GM23248 (cell line): ENCODE data around the gene GLG1. TPM values are rescaled to one million over a fixed set of nuclear protein-coding genes. Genes with fewer than 3 reads are reported as not detected.
"Not testable (repeated sequence)": the region's sequence is repeated elsewhere in the genome, so short reads cannot be mapped to it uniquely, and the experiment has no call there.

Source experiments
- DNase-seq: peaks from one replicate; pipeline ENCODE4 v3.0.0-alpha.2; 2015
- H2AFZ ChIP-seq: fragments of 200-600 bp; sonication (generic); 2 replicates; pipeline ENCODE4 v1.6.1; 2016; ENCODE audit warnings: antibody characterized with exemption
- H3F3A ChIP-seq: fragments of 200-600 bp; sonication (generic); 2 replicates; pipeline ENCODE4 v1.6.1; 2016; ENCODE audit warnings: mild to moderate bottlenecking, antibody characterized with exemption, mixed run types; ENCODE audit not compliant: insufficient read depth
- H3K27ac ChIP-seq: fragments of 200-600 bp; sonication (generic); 2 replicates; pipeline ENCODE4 v1.5.1; 2016; ENCODE audit warnings: mild to moderate bottlenecking
- H3K27me3 ChIP-seq: fragments of 200-600 bp; sonication (generic); replicated peaks from 2 replicates; pipeline ENCODE4 v1.6.1; 2016; ENCODE audit warnings: mild to moderate bottlenecking; ENCODE audit not compliant: insufficient read depth
- H3K36me3 ChIP-seq: fragments of 200-600 bp; sonication (generic); 2 replicates; pipeline ENCODE4 v1.6.1; 2016; ENCODE audit warnings: low read depth, mild to moderate bottlenecking
- H3K4me1 ChIP-seq: fragments of 200-600 bp; sonication (generic); 2 replicates; pipeline ENCODE4 v1.6.1; 2016; ENCODE audit warnings: mild to moderate bottlenecking; ENCODE audit not compliant: insufficient read depth
- H3K4me2 ChIP-seq: fragments of 200-600 bp; sonication (generic); one replicate; pipeline ENCODE4 v1.6.1; 2016; ENCODE audit warnings: mild to moderate bottlenecking; ENCODE audit not compliant: unreplicated experiment
- H3K4me3 ChIP-seq: fragments of 200-600 bp; sonication (generic); 2 replicates; pipeline ENCODE4 v1.5.1; 2016; ENCODE audit warnings: mild to moderate bottlenecking
- H3K79me2 ChIP-seq: fragments of 200-600 bp; sonication (generic); 2 replicates; pipeline ENCODE4 v1.6.1; 2016; ENCODE audit warnings: mild to moderate bottlenecking; ENCODE audit not compliant: insufficient read depth
- H3K9ac ChIP-seq: fragments of 200-600 bp; sonication (generic); 2 replicates; pipeline ENCODE4 v1.6.1; 2016; ENCODE audit warnings: mild to moderate bottlenecking
- H3K9me2 ChIP-seq: fragments of 200-600 bp; sonication (generic); 2 replicates; pipeline ENCODE4 v1.6.1; 2016; ENCODE audit warnings: mixed run types, mild to moderate bottlenecking, moderate library complexity; ENCODE audit not compliant: insufficient read depth
- H3K9me3 ChIP-seq: fragments of 200-600 bp; sonication (generic); one replicate; pipeline ENCODE4 v1.6.1; 2017; ENCODE audit warnings: low read depth
- H4K20me1 ChIP-seq: fragments of 200-600 bp; sonication (generic); 2 replicates; pipeline ENCODE4 v1.6.0; 2016; ENCODE audit not compliant: insufficient read depth
- WGBS, 2 experiments: methylation state at CpG; one replicate each; pipeline ENCODE4 v1.1.6; 2015 to 2017; ENCODE audit warnings: low lambda C conversion rate in 2 of 2, low coverage in 1 of 2; ENCODE audit errors: missing lambda C conversion rate in 2 of 2; 5-methylcytosine and 5-hydroxymethylcytosine counted together
- in situ Hi-C: fragments of 300-500 bp; cut with MboI; formaldehyde crosslinking; loops from 2 replicates; pipeline ENCODE4 v1.15.0; 2020
- polyA plus RNA-seq: library from polyadenylated mRNA; unstranded; fragments of >200 nt; fragmentation: Nextera tagmentation; extraction: Ambion mirVana; gene quantifications from 2 replicates; pipeline ENCODE4 v1.2.1, GENCODE V29; 2016
- small RNA-seq: library from RNA; depleted of rRNA; stranded (forward); fragments of <200 nt; gene quantifications from one replicate; pipeline ENCODE3, GENCODE V24; 2014; ENCODE audit warnings: low read depth, low replicate concordance
- total RNA-seq: library from RNA; depleted of rRNA; stranded (reverse); fragments of >200 nt; shearing (Covaris generic); gene quantifications from 2 replicates; pipeline ENCODE4 v1.2.3, GENCODE V29; 2014; rRNA removed

GLG1 gene
- total and polyA plus RNA-seq, 2 experiments from 2014 or later: 136 to 145 TPM

- H3K27ac ChIP-seq, H4K20me1 ChIP-seq, H3F3A ChIP-seq, H3K79me2 ChIP-seq, H3K9me2 ChIP-seq, H3K9me3 ChIP-seq, in situ Hi-C loops, H3K4me1 ChIP-seq, H3K27me3 ChIP-seq, H3K4me2 ChIP-seq, H3K36me3 ChIP-seq: not testable (repeated sequence)
- Histone ChIP-seq H3K9ac (peak overlapping the region; percentile 77), H3K4me3 (peak overlapping the region; percentile 64), H2AFZ (peak overlapping the region; percentile 71)
- 20 to 30% methylated on average over 13 to 16 of the region's 23 CpGs for WGBS, 2 experiments
- peak; percentile 33 for DNase-seq
These were observed 199.6 kb downstream of the GLG1 start for GRCh38 chr16:74407362-74407705.

GRCh38 chr16:74406600-74407361 lies 200.1 kb downstream of the GLG1 start:
- H3K27me3 ChIP-seq, H4K20me1 ChIP-seq, H3K4me1 ChIP-seq, in situ Hi-C loops, H3K9me2 ChIP-seq, H3K27ac ChIP-seq, H3K9me3 ChIP-seq, H3K4me2 ChIP-seq, H3K36me3 ChIP-seq, DNase-seq, H3F3A ChIP-seq, H3K79me2 ChIP-seq: not testable (repeated sequence)
- H3K4me3 ChIP-seq: peak overlapping the region; percentile 64
- H3K9ac ChIP-seq: peak overlapping the region; percentile 77
- H2AFZ ChIP-seq: peak overlapping the region; percentile 71
- WGBS, 2 experiments: 2% methylated on average over 8 of the region's 71 CpGs; no CpG with 5 or more reads in 1 of the 2 experiments

DNA sequence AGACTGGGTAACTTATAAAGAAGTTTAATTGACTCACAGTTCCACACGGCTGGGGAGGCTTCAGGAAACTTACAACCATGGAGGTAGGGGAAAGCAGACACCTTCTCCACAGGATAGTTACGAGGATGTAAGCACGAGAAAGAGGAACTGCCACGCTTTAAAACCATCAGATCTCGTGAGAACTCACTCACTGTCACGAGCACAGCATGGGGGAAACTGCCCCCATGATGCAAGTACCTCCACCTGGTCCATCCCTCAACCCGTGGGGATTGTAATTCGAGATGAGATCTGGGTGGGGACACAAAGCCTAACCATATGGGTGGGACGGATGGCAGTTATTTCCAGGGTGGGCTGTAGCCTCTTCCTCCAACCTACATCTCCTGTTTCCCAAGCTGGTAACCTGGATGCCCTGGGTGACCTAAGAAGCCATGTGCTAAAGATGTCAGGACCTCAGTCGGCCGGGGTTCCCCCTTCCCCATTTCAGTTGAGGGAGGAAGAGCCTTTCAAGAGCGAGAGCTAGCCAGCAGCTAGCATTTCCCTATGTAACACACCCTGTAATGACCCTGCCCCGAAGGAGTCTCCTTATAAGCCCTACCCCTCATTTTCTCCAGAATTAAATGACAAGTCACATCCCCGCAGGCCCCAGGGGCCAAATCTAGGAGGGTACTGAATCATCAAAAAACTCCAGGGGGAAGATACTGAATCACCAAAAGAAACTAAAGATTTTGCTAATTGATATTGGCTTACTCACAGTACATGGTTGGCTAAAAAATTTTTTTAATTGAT lies 202.6 kb downstream of the GLG1 start:
- H3K36me3 ChIP-seq, H4K20me1 ChIP-seq, H3K4me1 ChIP-seq, in situ Hi-C loops, H3K9me3 ChIP-seq, H2AFZ ChIP-seq, H3F3A ChIP-seq, H3K27ac ChIP-seq, H3K9ac ChIP-seq, H3K27me3 ChIP-seq, H3K79me2 ChIP-seq, DNase-seq, H3K4me2 ChIP-seq, H3K9me2 ChIP-seq, H3K4me3 ChIP-seq: not testable (repeated sequence)
- 57 to 65% methylated on average over 8 to 9 of the region's 14 CpGs for WGBS, 2 experiments

DNA sequence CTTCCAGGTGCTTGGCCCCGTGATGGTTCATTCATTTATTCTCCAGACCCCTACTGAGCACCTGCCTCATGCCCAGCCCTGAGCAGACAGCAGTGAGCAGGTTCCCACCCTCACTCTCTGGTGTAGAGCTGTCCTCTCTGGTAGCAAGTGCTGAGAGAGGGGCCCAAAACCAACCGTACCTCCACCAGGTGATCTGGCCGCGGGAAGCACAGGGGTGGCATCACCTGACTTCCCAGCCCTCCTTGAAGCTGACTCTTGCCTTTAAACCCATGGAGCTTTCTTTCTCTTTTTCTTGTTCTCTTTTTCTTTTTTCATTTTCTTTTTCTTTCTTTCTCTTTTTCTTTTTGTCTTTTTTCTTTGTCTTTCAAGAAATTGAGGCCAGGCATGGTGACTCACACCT lies 206.7 kb downstream of the GLG1 start:
- H3K79me2 ChIP-seq, H3F3A ChIP-seq, H3K9me3 ChIP-seq, H3K9ac ChIP-seq, in situ Hi-C loops, H3K4me1 ChIP-seq, H3K27ac ChIP-seq, H3K36me3 ChIP-seq, H3K9me2 ChIP-seq, H3K4me2 ChIP-seq, H3K4me3 ChIP-seq, H3K27me3 ChIP-seq, H2AFZ ChIP-seq, DNase-seq, H4K20me1 ChIP-seq: not testable (repeated sequence)
- 80 to 93% methylated on average over 3 of the region's 4 CpGs for WGBS, 2 experiments

DNA sequence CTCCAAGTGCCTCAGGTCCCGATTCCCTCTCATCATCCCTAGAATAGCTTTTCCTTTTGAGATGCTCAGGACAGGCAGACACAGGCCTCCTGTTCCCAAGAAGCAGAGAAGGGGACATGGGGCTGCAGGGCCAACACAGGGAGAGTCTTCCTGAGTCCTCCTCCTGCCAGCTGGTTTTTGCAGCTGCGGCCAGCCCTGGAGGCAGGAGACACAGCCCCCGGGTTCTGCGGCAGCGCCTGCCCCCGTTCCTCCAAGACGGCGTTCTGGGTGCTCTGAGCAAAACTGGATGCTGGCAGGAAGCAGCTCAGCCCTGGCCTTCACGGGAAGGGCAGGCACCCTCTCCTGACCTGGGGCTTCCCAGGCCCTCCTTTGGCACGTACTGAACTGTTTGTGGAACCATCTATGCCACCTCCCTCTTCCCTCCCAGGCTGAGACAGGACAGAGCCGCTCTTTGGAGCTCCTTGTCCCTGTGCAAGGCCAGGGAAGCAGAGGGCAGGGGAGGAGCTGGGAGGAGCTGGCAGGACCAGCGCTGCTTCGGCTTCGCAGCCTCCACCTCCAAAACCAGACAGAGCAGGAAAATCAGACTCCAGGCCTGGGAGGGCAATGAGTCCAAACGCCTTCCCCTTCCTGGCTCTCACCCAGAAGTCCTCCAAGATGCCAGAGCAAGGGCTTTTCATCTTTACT lies 208.6 kb downstream of the GLG1 start:
- H3K27ac ChIP-seq, H4K20me1 ChIP-seq, H3K27me3 ChIP-seq, in situ Hi-C loops, H3K9ac ChIP-seq, H3K4me3 ChIP-seq, H3K9me2 ChIP-seq, H3K9me3 ChIP-seq, H3F3A ChIP-seq, H3K4me1 ChIP-seq, H3K36me3 ChIP-seq, H3K79me2 ChIP-seq, H2AFZ ChIP-seq, H3K4me2 ChIP-seq: not testable (repeated sequence)
- 12 to 14% methylated on average over 9 to 11 of the region's 15 CpGs for WGBS, 2 experiments
- peak; percentile 7 for DNase-seq

Small RNA genes within 50 kb of the gene (small RNA-seq; reads per million reads assigned to genes)
- not detected for gene RF00019
- gene RNU6-237P: not detected

Other genes starting within 250 kb of the GLG1 start
- 0.11 TPM in 1 of 2 replicates, not detected in the other for gene NPIPB15, start 230.8 kb downstream of the GLG1 start, total RNA-seq
- 1.6 and 1.8 TPM in 2 replicates for gene NPIPB15, start 230.8 kb downstream of the GLG1 start, polyA plus RNA-seq
- 0.22 TPM in 1 of 2 replicates, not detected in the other for gene CLEC18B, start 185.6 kb downstream of the GLG1 start, total RNA-seq
- 0.25 TPM in 1 of 2 replicates, not detected in the other for gene CLEC18B, start 185.6 kb downstream of the GLG1 start, polyA plus RNA-seq
- gene RFWD3, start 59.8 kb upstream of the GLG1 start, total RNA-seq: 18.5 and 28.2 TPM in 2 replicates
- 8.8 and 9.0 TPM in 2 replicates for gene RFWD3, start 59.8 kb upstream of the GLG1 start, polyA plus RNA-seq
- 11.9 and 13.6 TPM in 2 replicates for gene MLKL, start 93.7 kb upstream of the GLG1 start, total RNA-seq
- 10.0 and 10.4 TPM in 2 replicates for gene MLKL, start 93.7 kb upstream of the GLG1 start, polyA plus RNA-seq
- not detected in 2 replicates for gene FA2H, start 167.7 kb upstream of the GLG1 start, total RNA-seq
- not detected in 2 replicates for gene FA2H, start 167.7 kb upstream of the GLG1 start, polyA plus RNA-seq